ENCODE results near the gene TNNI3.

DNA sequence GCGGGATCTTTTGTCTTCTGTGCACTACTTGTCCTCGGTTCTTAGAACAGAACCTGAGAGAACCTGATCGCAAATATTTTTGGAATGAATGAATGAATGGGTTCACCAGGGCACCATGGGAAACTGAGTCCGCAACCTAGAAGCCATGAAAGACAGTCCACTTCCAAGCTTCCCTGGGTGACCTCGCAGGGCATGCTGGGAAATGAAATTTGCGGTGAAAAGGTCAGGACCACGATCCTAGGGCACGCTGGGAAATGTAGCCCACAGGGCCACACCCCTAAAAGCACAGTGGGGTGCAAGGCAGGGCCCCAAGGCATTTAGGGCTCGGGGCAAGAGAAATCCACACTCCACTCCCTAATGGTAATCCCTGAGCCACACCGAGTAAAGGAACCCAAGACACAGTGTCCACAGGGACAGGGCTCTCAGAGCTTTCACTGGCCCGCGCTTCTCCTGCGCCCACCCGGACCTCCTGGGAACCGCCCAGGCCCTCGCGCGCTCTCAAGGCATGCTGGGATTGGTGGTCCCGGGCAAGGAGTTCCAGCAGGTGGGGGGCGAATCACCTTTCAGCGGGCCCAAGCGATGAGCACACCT, 39.0 kb downstream of the TNNI3 start:
- TF ChIP-seq EZH2 (IDR thresholded peaks at IDR 0.05; ENCODE audit: low read depth) (no peak), CTCF (conservative IDR thresholded peaks at IDR 0.05) (no peak)

All from PC-9 (cell line).